Body of pancreas (tissue), 4 donors: ENCODE data around the gene ZNF32. TPM values are rescaled to one million over a fixed set of nuclear protein-coding genes. Genes with fewer than 3 reads are reported as not detected.

Source experiments
- ATAC-seq: fragments of 150-250 bp; one replicate; pipeline ENCODE4 v1.9.1; 2016
- DNase-seq, 4 donors: peaks; one replicate each; pipeline ENCODE4 v3.0.0-alpha.2; 2019
- H3K27ac ChIP-seq, 4 donors: fragments of 200-600 bp; sonication (generic); 1 replicate in 3 of 4; 2 replicates in 1 of 4; pipeline versions ENCODE4 v1.5.1 to v1.6.1; 2016 to 2019; ENCODE audit warnings: mild to moderate bottlenecking in 1 of 4, mixed read lengths in 1 of 4, moderate library complexity in 1 of 4
- H3K27me3 ChIP-seq, 2 donors: fragments of 200-600 bp; sonication (generic); one replicate each; pipeline ENCODE4 v1.6.0; 2016; ENCODE audit warnings: mild to moderate bottlenecking in 1 of 2
- H3K36me3 ChIP-seq, 2 donors: fragments of 200-600 bp; sonication (generic); replicated peaks in 1 of 2; 2 replicates each; pipeline ENCODE4 v1.5.1; 2016; ENCODE audit warnings: low read depth in 2 of 2; ENCODE audit not compliant: insufficient read depth in 1 of 2
- H3K4me1 ChIP-seq: fragments of 200-600 bp; sonication (generic); one replicate; pipeline ENCODE4 v1.6.0; 2016
- H3K4me3 ChIP-seq, 2 donors: fragments of 200-600 bp; sonication (generic); 1 replicate in 1 of 2; 2 replicates in 1 of 2; pipeline ENCODE4 v1.5.1; 2016 to 2019
- H3K9me3 ChIP-seq, 3 donors: fragments of 200-600 bp; sonication (generic); 1 replicate in 2 of 3; 2 replicates in 1 of 3; pipeline ENCODE4 v1.5.1; 2016
- CTCF ChIP-seq, 7 experiments: fragments of 450-650 bp in 4 of 7; fragments of 200-600 bp in 3 of 7; sonication (generic) in 3 of 7; IDR thresholded peaks; one replicate each; pipeline ENCODE4 v1.5.1; 2016 to 2019; ENCODE audit warnings: antibody characterized with exemption in 7 of 7
- POLR2A ChIP-seq, 3 donors: fragments of 450-650 bp; IDR thresholded peaks; one replicate each; pipeline ENCODE4 v1.6.1; 2016; ENCODE audit warnings: antibody characterized with exemption in 3 of 3, mild to moderate bottlenecking in 2 of 3
- WGBS, 2 donors: methylation state at CpG; one replicate each; pipeline ENCODE4 v1.1.5; 2017; 5-methylcytosine and 5-hydroxymethylcytosine counted together
- intact Hi-C: fragments of 100-400 bp; cut with DNase I; formaldehyde crosslinking; loops from one replicate; pipeline ENCODE4 v1.15.1; 2023
- total RNA-seq, 2 donors: library from RNA; depleted of rRNA; stranded (reverse); fragments of >200 nt; gene quantifications; one replicate each; pipeline ENCODE4 v1.1.0, GENCODE V29; 2016

Gene ZNF32
- total RNA-seq, 2 donors from 2014 or later = 31.6 to 47.5 TPM

GRCh38 chr10:43667761-43668386, 19.2 kb upstream of the ZNF32 start:
- Histone ChIP-seq H3K27me3 (peaks cover 0 to 4% of the 10 kb centered on the region in 2 donors), H3K27ac (no peak overlapping the region), H3K36me3 (no peaks in the 10 kb centered on the region), H3K9me3 (no peaks in the 10 kb centered on the region), H3K4me3 (no peak overlapping the region), H3K4me1 (peaks cover 3% of the 10 kb centered on the region)
- WGBS, 2 donors = 83 to 84% methylated on average over 24 to 36 of the region's 36 CpGs
- DNase-seq = no peak
- intact Hi-C loops = no loop called here
- TF ChIP-seq CTCF (IDR thresholded peaks at IDR 0.05) = no peak
- no peak for TF ChIP-seq POLR2A (IDR thresholded peaks at IDR 0.05)
- no peak for ATAC-seq

GRCh38 chr10:43667317-43667731, 18.6 kb upstream of the ZNF32 start:
- no peak overlapping the region for H3K27ac ChIP-seq
- intact Hi-C loops = no loop called here
- TF ChIP-seq CTCF (IDR thresholded peaks at IDR 0.05) (peak in 4 of 7 experiments; percentile 16 to 35 (median 28)), POLR2A (IDR thresholded peaks at IDR 0.05) (no peak)
- no peaks in the 10 kb centered on the region for H3K9me3 ChIP-seq
- ATAC-seq (no peak), DNase-seq (peak in 1 of 4 donors; percentile 45)
- no peak overlapping the region for H3K4me3 ChIP-seq
- peaks cover 0 to 4% of the 10 kb centered on the region in 2 donors for H3K27me3 ChIP-seq
- 8 to 14% methylated on average over 8 to 35 of the region's 35 CpGs for WGBS, 2 donors
- peaks cover 3% of the 10 kb centered on the region for H3K4me1 ChIP-seq
- no peaks in the 10 kb centered on the region for H3K36me3 ChIP-seq

- intact Hi-C loops = no loop called here
- DNase-seq (no peak), ATAC-seq (no peak)
- H3K36me3 ChIP-seq = no peaks in the 10 kb centered on the region
- TF ChIP-seq CTCF (IDR thresholded peaks at IDR 0.05) (no peak), POLR2A (IDR thresholded peaks at IDR 0.05) (no peak)
- peaks cover 3% of the 10 kb centered on the region for H3K4me1 ChIP-seq
- WGBS, 2 donors = 66 to 82% methylated on average over 9 of the region's 9 CpGs
- no peaks in the 10 kb centered on the region for H3K9me3 ChIP-seq
- H3K27ac ChIP-seq = no peak overlapping the region
- H3K4me3 ChIP-seq = no peak overlapping the region
- H3K27me3 ChIP-seq = peaks cover 0 to 4% of the 10 kb centered on the region in 2 donors
Observed at GRCh38 chr10:43666552-43666951, 17.9 kb upstream of the ZNF32 start.

- DNase-seq = no peak
- Histone ChIP-seq H3K4me3 (no peak overlapping the region), H3K4me1 (peaks cover 3% of the 10 kb centered on the region), H3K9me3 (no peaks in the 10 kb centered on the region), H3K36me3 (no peaks in the 10 kb centered on the region), H3K27ac (no peak overlapping the region), H3K27me3 (peaks cover 0 to 4% of the 10 kb centered on the region in 2 donors)
- no peak for TF ChIP-seq POLR2A (IDR thresholded peaks at IDR 0.05)
- TF ChIP-seq CTCF (IDR thresholded peaks at IDR 0.05) = no peak
- WGBS, 2 donors = 43 to 60% methylated on average over 3 of the region's 3 CpGs
- ATAC-seq = no peak
- intact Hi-C loops = no loop called here
Observed at GRCh38 chr10:43665054-43665453, 16.4 kb upstream of the ZNF32 start.

GRCh38 chr10:43658227-43658626, 9.5 kb upstream of the ZNF32 start:
- Histone ChIP-seq H3K27me3 (no peaks in the 10 kb centered on the region), H3K9me3 (no peaks in the 10 kb centered on the region), H3K27ac (no peak overlapping the region), H3K4me3 (no peak overlapping the region), H3K36me3 (no peaks in the 10 kb centered on the region), H3K4me1 (no peaks in the 10 kb centered on the region)
- no peak for ATAC-seq
- TF ChIP-seq POLR2A (IDR thresholded peaks at IDR 0.05) = no peak
- no peak for TF ChIP-seq CTCF (IDR thresholded peaks at IDR 0.05)
- DNase-seq = no peak
- intact Hi-C loops = no loop called here
- WGBS, 2 donors = 78 to 82% methylated on average over 6 to 8 of the region's 8 CpGs
